Upper lobe of left lung (tissue), 6 donors: ENCODE data around the gene IFT57. TPM values are rescaled to one million over a fixed set of nuclear protein-coding genes. Genes with fewer than 3 reads are reported as not detected.

Source experiments
- ATAC-seq, 2 donors: fragments of 200-7000 bp; cut with Tn5 transposase; one replicate each; pipeline ENCODE4 v1.9.1; 2022; ENCODE audit warnings: mild to moderate bottlenecking in 2 of 2, moderate library complexity in 2 of 2; ENCODE audit not compliant: low FRiP score in 2 of 2
- DNase-seq, 2 donors: peaks; one replicate each; pipeline ENCODE4 v3.0.0-alpha.2; 2019 to 2020
- H3K27ac ChIP-seq, 4 donors: fragments of 200-600 bp; sonication (generic); one replicate each; pipeline ENCODE4 v1.5.1; 2016 to 2019
- H3K27me3 ChIP-seq, 4 donors: fragments of 200-600 bp; sonication (generic); one replicate each; pipeline ENCODE4 v1.5.1; 2017 to 2019
- H3K36me3 ChIP-seq, 4 donors: fragments of 200-600 bp; sonication (generic); one replicate each; pipeline ENCODE4 v1.5.1; 2016 to 2019
- H3K4me1 ChIP-seq, 4 donors: fragments of 200-600 bp; sonication (generic); one replicate each; pipeline ENCODE4 v1.5.1; 2018 to 2019
- H3K4me3 ChIP-seq, 4 donors: fragments of 200-600 bp; sonication (generic); one replicate each; pipeline ENCODE4 v1.5.1; 2017 to 2019; ENCODE audit warnings: mild to moderate bottlenecking in 2 of 4, moderate library complexity in 1 of 4
- H3K9me3 ChIP-seq, 4 donors: fragments of 200-600 bp; sonication (generic); one replicate each; pipeline ENCODE4 v1.5.1; 2018 to 2019
- CTCF ChIP-seq, 6 experiments: fragments of 450-650 bp in 4 of 6; fragments of 200-600 bp in 2 of 6; sonication (generic) in 2 of 6; IDR thresholded peaks; one replicate each; pipeline ENCODE4 v1.5.1; 2016 to 2019; ENCODE audit warnings: antibody characterized with exemption in 6 of 6
- EP300 ChIP-seq, 4 donors: sonication (generic); formaldehyde crosslinking; IDR thresholded peaks; one replicate each; pipeline ENCODE4 v1.5.1; 2017; ENCODE audit warnings: antibody characterized with exemption in 4 of 4, control low read depth in 2 of 4
- POLR2A ChIP-seq, 4 donors: fragments of 450-650 bp; IDR thresholded peaks; one replicate each; pipeline ENCODE4 v1.5.1; 2016 to 2017; ENCODE audit warnings: antibody characterized with exemption in 4 of 4, mild to moderate bottlenecking in 2 of 4
- POLR2AphosphoS5 ChIP-seq, 2 donors: sonication (generic); formaldehyde crosslinking; IDR thresholded peaks; one replicate each; pipeline ENCODE4 v1.5.1; 2017; ENCODE audit warnings: antibody characterized with exemption in 2 of 2
- WGBS, 2 donors: methylation state at CpG; one replicate each; pipeline ENCODE4 v1.1.5; 2017 to 2018; 5-methylcytosine and 5-hydroxymethylcytosine counted together
- total RNA-seq, 6 donors: library from RNA; depleted of rRNA in 4 of 6; stranded (reverse); fragments of >200 nt in 4 of 6; gene quantifications; one replicate each; pipeline versions ENCODE4 v1.1.0 to v1.2.1, GENCODE V29; 2016 to 2021
- donor health status: DM: no; HTN: no; CAD: no; lungs with moderate emphysema.
- donor health status: DM: no; HTN: yes; CAD: no; lungs with severe emphysema.

Gene IFT57
- total RNA-seq, 6 donors from 2014 or later = 118 to 467 (median 232) TPM

DNA sequence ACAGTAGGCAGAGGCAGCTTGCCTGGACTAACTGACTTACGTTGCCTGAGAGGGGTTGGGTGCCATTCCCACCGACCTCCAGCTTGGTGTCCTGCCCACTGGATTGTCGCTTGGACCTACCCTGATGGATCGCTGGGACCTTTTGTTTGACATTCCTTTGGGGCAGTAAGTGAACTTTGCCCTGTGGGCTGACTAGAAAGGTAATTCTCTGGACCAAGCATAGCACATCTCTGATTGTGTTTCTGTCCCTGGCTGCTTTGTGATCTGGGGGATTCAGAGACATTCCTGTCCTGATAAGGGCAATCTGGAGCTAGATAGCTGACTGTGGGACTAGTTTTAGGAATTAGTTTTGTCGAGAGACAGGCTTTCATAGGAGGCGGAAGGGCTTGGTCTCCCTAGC is 19.5 kb upstream of the IFT57 start:
- DNase-seq (no peak), ATAC-seq (no peak)
- Histone ChIP-seq H3K27ac (no peak overlapping the region), H3K9me3 (no peaks in the 10 kb centered on the region), H3K4me3 (no peak overlapping the region), H3K4me1 (no peaks in the 10 kb centered on the region), H3K36me3 (no peaks in the 10 kb centered on the region), H3K27me3 (no peaks in the 10 kb centered on the region)
- TF ChIP-seq POLR2AphosphoS5 (IDR thresholded peaks at IDR 0.05) = no peak
- no peak for TF ChIP-seq CTCF (IDR thresholded peaks at IDR 0.05)
- TF ChIP-seq POLR2A (IDR thresholded peaks at IDR 0.05) = no peak
- no peak for TF ChIP-seq EP300 (IDR thresholded peaks at IDR 0.05)
- 89 to 93% methylated on average over 2 to 6 of the region's 6 CpGs for WGBS, 2 donors

DNA sequence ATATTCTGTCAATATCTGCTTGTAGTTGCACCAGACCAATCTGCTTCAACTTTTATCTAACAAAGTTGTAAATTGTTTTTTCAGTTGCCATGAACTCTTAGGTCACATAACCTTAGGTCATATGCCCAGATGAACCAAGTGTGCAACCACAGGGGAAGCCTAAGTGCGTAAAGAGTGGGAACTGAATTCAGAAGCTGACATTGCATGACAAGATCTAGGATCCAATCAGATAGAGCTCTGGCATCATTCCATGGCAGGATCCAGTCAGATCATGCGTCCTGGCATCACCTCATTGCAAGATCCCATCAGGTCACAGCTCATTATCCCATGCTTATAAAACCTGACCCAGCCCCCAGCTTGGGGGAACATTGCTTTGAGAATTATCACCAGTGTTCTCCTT is 18.9 kb upstream of the IFT57 start:
- Histone ChIP-seq H3K4me1 (no peaks in the 10 kb centered on the region), H3K27ac (no peak overlapping the region), H3K36me3 (no peaks in the 10 kb centered on the region), H3K9me3 (no peaks in the 10 kb centered on the region), H3K4me3 (no peak overlapping the region), H3K27me3 (no peaks in the 10 kb centered on the region)
- DNase-seq = no peak
- no peak for TF ChIP-seq CTCF (IDR thresholded peaks at IDR 0.05)
- no peak for TF ChIP-seq POLR2AphosphoS5 (IDR thresholded peaks at IDR 0.05)
- TF ChIP-seq EP300 (IDR thresholded peaks at IDR 0.05) = no peak
- TF ChIP-seq POLR2A (IDR thresholded peaks at IDR 0.05) = no peak
- 84 to 91% methylated on average over 2 of the region's 2 CpGs for WGBS, 2 donors
- no peak for ATAC-seq

DNA sequence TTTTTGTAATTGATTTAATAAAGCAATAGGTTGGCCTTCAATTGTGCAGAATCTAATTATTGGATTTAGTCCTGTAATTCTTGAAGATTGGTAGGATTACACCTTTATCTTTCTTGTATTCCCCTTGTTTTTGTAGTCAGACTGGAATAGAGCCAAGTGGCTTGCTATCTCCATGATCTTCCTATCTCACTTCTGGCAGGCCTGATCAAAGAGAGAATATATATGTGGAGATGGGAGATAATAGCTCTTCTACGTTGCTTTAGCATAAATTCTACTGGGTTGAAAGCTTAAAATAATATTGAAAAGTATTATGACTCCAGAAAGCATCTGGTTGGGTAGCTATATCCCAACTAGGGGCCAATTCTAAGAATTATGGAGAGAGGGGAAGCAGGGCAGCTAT is 16.9 kb upstream of the IFT57 start:
- Histone ChIP-seq H3K4me1 (no peaks in the 10 kb centered on the region), H3K36me3 (no peaks in the 10 kb centered on the region), H3K27me3 (no peaks in the 10 kb centered on the region), H3K27ac (no peak overlapping the region), H3K4me3 (no peak overlapping the region), H3K9me3 (no peaks in the 10 kb centered on the region)
- no peak for ATAC-seq
- DNase-seq = no peak
- WGBS, 2 donors = 50 to 65% methylated on average over 1 of the region's 1 CpG
- TF ChIP-seq EP300 (IDR thresholded peaks at IDR 0.05) (no peak), CTCF (IDR thresholded peaks at IDR 0.05) (no peak), POLR2AphosphoS5 (IDR thresholded peaks at IDR 0.05) (no peak), POLR2A (IDR thresholded peaks at IDR 0.05) (no peak)

GRCh38 chr3:108235290-108235689 is 13.1 kb upstream of the IFT57 start:
- Histone ChIP-seq H3K9me3 (no peaks in the 10 kb centered on the region), H3K27me3 (no peaks in the 10 kb centered on the region), H3K4me1 (no peaks in the 10 kb centered on the region), H3K4me3 (no peak overlapping the region), H3K36me3 (no peaks in the 10 kb centered on the region), H3K27ac (no peak overlapping the region)
- ATAC-seq (no peak), DNase-seq (no peak)
- WGBS, 2 donors = 95 to 100% methylated on average over 1 of the region's 1 CpG
- TF ChIP-seq POLR2A (IDR thresholded peaks at IDR 0.05) = no peak

- no peak overlapping the region for H3K4me3 ChIP-seq
- no peaks in the 10 kb centered on the region for H3K36me3 ChIP-seq
- 92 to 100% methylated on average over 1 of the region's 1 CpG for WGBS, 2 donors
- no peak for TF ChIP-seq CTCF (IDR thresholded peaks at IDR 0.05)
- no peak for TF ChIP-seq POLR2A (IDR thresholded peaks at IDR 0.05)
- no peak for ATAC-seq
- H3K9me3 ChIP-seq = no peaks in the 10 kb centered on the region
- no peak overlapping the region for H3K27ac ChIP-seq
- no peaks in the 10 kb centered on the region for H3K4me1 ChIP-seq
- H3K27me3 ChIP-seq = no peaks in the 10 kb centered on the region
- no peak for DNase-seq
These were observed 12.2 kb upstream of the IFT57 start for GRCh38 chr3:108234387-108234957.
